ENCODE measurements around the gene CD19.

CD19 gene

DNA sequence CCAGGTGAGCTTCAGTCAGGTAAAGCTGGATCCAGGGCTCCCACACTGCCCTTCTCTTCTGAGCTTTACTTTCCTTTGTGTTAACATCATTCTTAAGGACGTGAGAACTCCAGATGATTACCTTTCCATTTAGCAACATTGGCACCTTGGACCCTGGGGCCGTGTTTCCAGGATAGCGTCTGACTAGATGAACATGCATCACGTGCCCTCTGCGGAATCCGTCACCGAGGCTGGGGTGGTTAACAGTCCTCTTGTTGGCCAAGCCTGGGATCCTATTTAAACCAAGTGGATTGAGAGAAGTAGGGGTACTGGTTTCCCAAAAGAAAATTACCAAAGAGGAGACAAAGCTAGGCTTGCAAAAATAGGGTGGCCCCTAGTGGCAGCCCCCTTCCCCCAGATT, 49.2 kb downstream of the CD19 start:
- Mint-ChIP-seq H3K27me3 (no peaks in the 10 kb centered on the region), H3K27ac (ENCODE audit: low read depth) (no peak overlapping the region), H3K9me3 (no peaks in the 10 kb centered on the region), H3K36me3 (ENCODE audit: insufficient read depth) (peaks cover 27% of the 10 kb centered on the region), H3K4me1 (peaks cover 48% of the 10 kb centered on the region), H3K4me3 (no peak overlapping the region)
- ATAC-seq (replicated peaks; ENCODE audit: extremely low read depth, poor library complexity, severe bottlenecking) (no peak), DNase-seq (ENCODE audit: low spot score in 2 of 2) (no peak)

DNA sequence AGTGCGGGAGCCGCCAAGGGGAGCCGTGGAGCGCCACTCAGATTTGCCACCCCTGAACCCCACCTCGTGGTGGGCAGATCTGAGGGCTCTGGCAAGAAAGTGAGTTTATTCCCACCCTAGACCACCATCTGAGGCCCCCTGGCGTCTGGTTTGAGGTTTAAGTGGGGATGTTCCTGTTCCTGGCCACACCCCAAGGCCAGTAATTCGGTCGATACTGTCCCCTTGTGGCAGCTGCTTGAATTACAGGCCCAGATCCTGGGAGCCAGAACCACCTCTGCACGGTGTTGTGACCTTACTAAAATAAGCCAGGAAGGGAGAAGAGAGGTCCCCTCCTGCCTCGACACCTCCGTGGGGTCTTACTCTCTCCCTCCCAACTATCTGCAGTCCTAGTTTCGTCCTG, 49.7 kb downstream of the CD19 start:
- peaks cover 29% of the 10 kb centered on the region for H3K36me3 Mint-ChIP-seq (ENCODE audit: insufficient read depth)
- DNase-seq (ENCODE audit: low spot score in 2 of 2): no peak

DNA sequence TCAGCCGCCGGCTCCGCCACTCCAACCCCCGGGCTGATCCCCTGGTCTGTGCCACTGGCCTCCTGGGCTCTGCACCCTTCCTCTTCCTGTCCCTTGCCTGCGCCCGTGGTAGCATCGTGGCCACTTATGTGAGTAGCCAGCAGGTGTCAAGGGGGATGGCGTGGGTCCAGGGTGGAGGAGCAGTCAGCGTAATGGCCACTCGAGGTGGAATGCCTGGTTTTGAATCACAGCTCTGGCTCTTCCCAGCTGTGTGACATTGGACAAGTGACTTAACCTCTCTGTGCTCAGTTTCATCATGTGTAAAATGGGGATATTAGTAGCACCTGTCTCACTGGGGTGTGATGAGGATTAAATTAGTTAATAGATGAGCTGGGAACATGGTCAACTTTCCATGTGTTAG, 50.6 kb downstream of the CD19 start:
- DNase-seq (ENCODE audit: low spot score in 2 of 2): no peak
- Mint-ChIP-seq H3K4me3 (no peak overlapping the region), H3K36me3 (ENCODE audit: insufficient read depth) (peaks cover 32% of the 10 kb centered on the region), H3K4me1 (peaks cover 52% of the 10 kb centered on the region), H3K27ac (ENCODE audit: low read depth) (peak overlapping the region; percentile 53), H3K9me3 (peaks cover 4% of the 10 kb centered on the region), H3K27me3 (no peaks in the 10 kb centered on the region)
- no peak for ATAC-seq (replicated peaks; ENCODE audit: extremely low read depth, poor library complexity, severe bottlenecking)

More for the DNA sequence above, 49.7 kb downstream of the CD19 start:
- no peaks in the 10 kb centered on the region for H3K27me3 Mint-ChIP-seq
- peak overlapping the region; percentile 53 for H3K27ac Mint-ChIP-seq (ENCODE audit: low read depth)
- ATAC-seq (replicated peaks; ENCODE audit: extremely low read depth, poor library complexity, severe bottlenecking): no peak
- no peak overlapping the region for H3K4me3 Mint-ChIP-seq
- H3K9me3 Mint-ChIP-seq: no peaks in the 10 kb centered on the region
- H3K4me1 Mint-ChIP-seq: peaks cover 50% of the 10 kb centered on the region

DNA sequence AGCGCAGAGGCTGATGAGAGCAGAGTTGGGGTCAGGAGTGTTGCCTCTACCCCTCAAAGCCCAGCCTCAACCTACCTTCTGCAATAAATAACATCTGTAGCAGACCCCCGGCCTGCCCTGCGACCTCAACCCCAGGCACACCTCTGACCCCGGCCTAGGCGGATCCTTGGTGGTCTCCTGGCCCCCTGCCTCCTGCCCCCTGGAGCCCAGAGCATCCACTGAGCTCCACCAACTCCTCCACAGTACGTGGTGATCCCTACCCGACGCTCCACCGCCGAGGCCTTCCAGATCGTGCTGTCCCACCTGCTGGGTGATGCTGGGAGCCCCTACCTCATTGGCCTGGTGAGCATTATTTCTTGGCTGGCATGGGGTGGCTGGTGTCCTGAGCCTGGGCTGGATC, 51.2 kb downstream of the CD19 start:
- Mint-ChIP-seq H3K27me3 (no peaks in the 10 kb centered on the region), H3K27ac (ENCODE audit: low read depth) (peak overlapping the region; percentile 94), H3K9me3 (peaks cover 7% of the 10 kb centered on the region), H3K36me3 (ENCODE audit: insufficient read depth) (peaks cover 35% of the 10 kb centered on the region), H3K4me1 (peaks cover 52% of the 10 kb centered on the region), H3K4me3 (no peak overlapping the region)
- ATAC-seq (replicated peaks; ENCODE audit: extremely low read depth, poor library complexity, severe bottlenecking): no peak
- DNase-seq (ENCODE audit: low spot score in 2 of 2): no peak

DNA sequence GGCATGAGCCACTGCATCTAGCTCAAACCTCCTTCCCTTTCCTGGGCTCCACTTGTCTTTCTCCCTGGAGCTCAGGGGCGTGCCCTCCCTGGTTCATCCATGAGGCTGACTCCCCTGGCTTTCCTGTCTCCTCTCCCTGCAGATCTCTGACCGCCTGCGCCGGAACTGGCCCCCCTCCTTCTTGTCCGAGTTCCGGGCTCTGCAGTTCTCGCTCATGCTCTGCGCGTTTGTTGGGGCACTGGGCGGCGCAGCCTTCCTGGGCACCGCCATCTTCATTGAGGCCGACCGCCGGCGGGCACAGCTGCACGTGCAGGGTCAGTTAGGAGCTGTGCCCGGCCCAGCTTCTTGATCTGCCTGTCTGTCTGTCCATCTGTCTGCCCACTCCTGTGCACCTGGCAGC, 51.9 kb downstream of the CD19 start:
- H3K4me3 Mint-ChIP-seq: peak overlapping the region; percentile 85
- peak overlapping the region; percentile 94 for H3K27ac Mint-ChIP-seq (ENCODE audit: low read depth)
- DNase-seq (ENCODE audit: low spot score in 2 of 2) (no peak), ATAC-seq (replicated peaks; ENCODE audit: extremely low read depth, poor library complexity, severe bottlenecking) (no peak)
- peaks cover 40% of the 10 kb centered on the region for H3K36me3 Mint-ChIP-seq (ENCODE audit: insufficient read depth)
- peaks cover 48% of the 10 kb centered on the region for H3K4me1 Mint-ChIP-seq
- H3K27me3 Mint-ChIP-seq: no peaks in the 10 kb centered on the region
- peaks cover 7% of the 10 kb centered on the region for H3K9me3 Mint-ChIP-seq

DNA sequence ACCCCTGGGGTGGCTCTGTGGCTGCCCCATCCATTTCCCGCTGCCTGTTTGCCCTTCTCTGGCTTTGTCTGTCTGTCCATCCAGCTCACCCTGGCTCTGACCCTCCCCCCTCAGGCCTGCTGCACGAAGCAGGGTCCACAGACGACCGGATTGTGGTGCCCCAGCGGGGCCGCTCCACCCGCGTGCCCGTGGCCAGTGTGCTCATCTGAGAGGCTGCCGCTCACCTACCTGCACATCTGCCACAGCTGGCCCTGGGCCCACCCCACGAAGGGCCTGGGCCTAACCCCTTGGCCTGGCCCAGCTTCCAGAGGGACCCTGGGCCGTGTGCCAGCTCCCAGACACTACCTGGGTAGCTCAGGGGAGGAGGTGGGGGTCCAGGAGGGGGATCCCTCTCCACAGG, 52.3 kb downstream of the CD19 start:
- DNase-seq (ENCODE audit: low spot score in 2 of 2) (no peak), ATAC-seq (replicated peaks; ENCODE audit: extremely low read depth, poor library complexity, severe bottlenecking) (no peak)
- peaks cover 7% of the 10 kb centered on the region for H3K9me3 Mint-ChIP-seq
- H3K4me3 Mint-ChIP-seq: peak overlapping the region; percentile 85
- H3K27ac Mint-ChIP-seq (ENCODE audit: low read depth): peak overlapping the region; percentile 94
- peaks cover 50% of the 10 kb centered on the region for H3K4me1 Mint-ChIP-seq
- peaks cover 41% of the 10 kb centered on the region for H3K36me3 Mint-ChIP-seq (ENCODE audit: insufficient read depth)
- H3K27me3 Mint-ChIP-seq: no peaks in the 10 kb centered on the region

DNA sequence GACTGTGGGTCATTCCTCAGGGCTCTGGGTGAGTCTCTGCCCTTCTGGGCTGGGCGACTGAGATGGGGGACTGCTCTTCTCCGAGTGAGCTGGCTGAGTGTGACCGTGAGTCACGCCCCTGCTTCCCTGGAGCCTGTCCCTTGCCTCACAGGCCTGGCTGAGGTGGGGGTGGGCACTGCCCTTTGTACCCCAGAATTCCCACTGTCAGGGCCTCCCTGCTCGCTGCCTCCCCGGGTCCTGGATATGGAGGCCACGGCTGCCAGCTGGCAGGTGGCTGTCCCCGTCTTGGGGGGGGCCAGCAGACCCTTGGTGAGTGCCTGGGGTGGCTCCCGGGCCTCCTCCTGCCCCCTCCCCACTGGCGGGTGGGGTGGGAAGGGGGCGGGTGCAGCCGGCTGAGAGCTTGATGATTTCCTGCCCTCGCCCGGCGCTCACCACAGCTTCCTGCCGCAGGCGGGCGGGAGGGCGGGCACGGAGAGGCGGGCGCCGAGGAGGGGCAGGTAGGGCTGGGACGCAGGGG, 52.9 kb downstream of the CD19 start, which contains the start of gene LAT:
LAT (plus strand) TSS at position 434 of the 517 bp plus-strand sequence. CDS start 366 bp downstream, outside the sequence.
- peak; percentile 53 to 66 for DNase-seq (ENCODE audit: low spot score in 2 of 2)
- H3K36me3 Mint-ChIP-seq (ENCODE audit: insufficient read depth): peaks cover 43% of the 10 kb centered on the region
- peak within 1 kb of the TSS; percentile 85 for H3K4me3 Mint-ChIP-seq
- no peaks in the 10 kb centered on the region for H3K27me3 Mint-ChIP-seq
- ATAC-seq (replicated peaks; ENCODE audit: extremely low read depth, poor library complexity, severe bottlenecking): peak; percentile 79
- H3K27ac Mint-ChIP-seq (ENCODE audit: low read depth): peak within 1 kb of the TSS; percentile 94
- H3K9me3 Mint-ChIP-seq: peaks cover 7% of the 10 kb centered on the region
- H3K4me1 Mint-ChIP-seq: peaks cover 56% of the 10 kb centered on the region

DNA sequence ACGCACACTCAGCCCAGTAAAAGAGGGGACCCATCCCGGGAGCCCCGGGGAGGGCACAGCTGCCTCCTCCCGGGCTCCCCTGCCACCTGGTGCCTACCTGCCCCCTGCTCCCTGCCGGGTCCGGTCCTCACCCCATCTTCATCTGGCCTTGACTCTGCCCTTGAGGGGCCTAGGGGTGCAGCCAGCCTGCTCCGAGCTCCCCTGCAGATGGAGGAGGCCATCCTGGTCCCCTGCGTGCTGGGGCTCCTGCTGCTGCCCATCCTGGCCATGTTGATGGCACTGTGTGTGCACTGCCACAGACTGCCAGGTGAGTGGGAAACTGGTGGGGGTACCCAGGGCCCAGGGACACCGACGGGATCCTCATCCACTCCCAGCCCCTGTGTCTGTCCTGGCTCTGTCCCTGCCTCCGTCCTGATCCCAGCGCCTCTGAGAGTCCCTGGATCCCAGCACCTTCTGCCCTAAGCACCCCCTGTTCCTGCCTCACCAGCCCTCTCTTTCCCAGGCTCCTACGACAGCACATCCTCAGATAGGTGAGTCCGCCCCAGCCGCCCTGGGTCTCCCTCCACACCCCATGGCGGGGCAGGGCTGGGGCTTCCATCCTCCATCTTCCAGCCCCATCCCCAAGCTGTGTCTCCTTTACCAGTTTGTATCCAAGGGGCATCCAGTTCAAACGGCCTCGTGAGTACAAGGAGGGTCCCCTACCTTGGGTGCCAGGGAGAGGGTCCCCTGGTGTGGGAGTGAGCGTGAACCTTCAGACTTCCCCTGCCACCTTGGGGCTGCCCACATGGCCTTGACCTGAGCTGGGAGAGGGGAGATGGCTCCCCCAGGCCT, 53.7 kb downstream of the CD19 start:
- peak overlapping the region; percentile 85 for H3K4me3 Mint-ChIP-seq
- peaks cover 7% of the 10 kb centered on the region for H3K9me3 Mint-ChIP-seq
- peak; percentile 34 for ATAC-seq (replicated peaks; ENCODE audit: extremely low read depth, poor library complexity, severe bottlenecking)
- H3K27ac Mint-ChIP-seq (ENCODE audit: low read depth): peak overlapping the region; percentile 94
- peaks cover 49% of the 10 kb centered on the region for H3K36me3 Mint-ChIP-seq (ENCODE audit: insufficient read depth)
- peaks cover 63% of the 10 kb centered on the region for H3K4me1 Mint-ChIP-seq
- no peak for DNase-seq (ENCODE audit: low spot score in 2 of 2)
- H3K27me3 Mint-ChIP-seq: no peaks in the 10 kb centered on the region

DNA sequence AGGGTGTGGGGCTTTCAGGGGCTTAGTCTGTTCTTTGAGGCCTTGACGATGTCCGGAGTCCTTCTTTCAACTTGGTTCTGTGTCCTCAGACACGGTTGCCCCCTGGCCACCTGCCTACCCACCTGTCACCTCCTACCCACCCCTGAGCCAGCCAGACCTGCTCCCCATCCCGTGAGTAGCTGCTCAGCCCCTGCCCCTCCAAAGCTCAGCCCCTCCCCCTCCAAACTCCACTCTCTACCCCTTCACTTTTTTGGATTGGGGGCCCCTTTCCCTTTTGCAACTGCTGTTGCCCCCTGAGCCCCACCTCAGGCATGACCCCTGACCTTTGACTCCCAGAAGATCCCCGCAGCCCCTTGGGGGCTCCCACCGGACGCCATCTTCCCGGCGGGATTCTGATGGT, 54.3 kb downstream of the CD19 start:
- Mint-ChIP-seq H3K27ac (ENCODE audit: low read depth) (peak overlapping the region; percentile 94), H3K4me3 (peak overlapping the region; percentile 85), H3K4me1 (peaks cover 67% of the 10 kb centered on the region), H3K27me3 (no peaks in the 10 kb centered on the region), H3K36me3 (ENCODE audit: insufficient read depth) (peaks cover 50% of the 10 kb centered on the region), H3K9me3 (peaks cover 7% of the 10 kb centered on the region)
- no peak for ATAC-seq (replicated peaks; ENCODE audit: extremely low read depth, poor library complexity, severe bottlenecking)
- no peak for DNase-seq (ENCODE audit: low spot score in 2 of 2)

DNA sequence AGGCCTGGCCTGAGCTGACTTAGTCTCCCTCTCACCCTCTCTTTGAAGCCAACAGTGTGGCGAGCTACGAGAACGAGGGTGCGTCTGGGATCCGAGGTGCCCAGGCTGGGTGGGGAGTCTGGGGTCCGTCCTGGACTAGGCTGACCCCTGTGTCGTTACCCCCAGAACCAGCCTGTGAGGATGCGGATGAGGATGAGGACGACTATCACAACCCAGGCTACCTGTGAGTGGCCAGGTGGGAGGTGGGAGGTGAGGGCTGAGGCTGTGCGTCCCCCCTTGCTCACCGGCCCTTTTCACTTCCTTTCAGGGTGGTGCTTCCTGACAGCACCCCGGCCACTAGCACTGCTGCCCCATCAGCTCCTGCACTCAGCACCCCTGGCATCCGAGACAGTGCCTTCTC, 54.7 kb downstream of the CD19 start:
- DNase-seq (ENCODE audit: low spot score in 2 of 2) (no peak), ATAC-seq (replicated peaks; ENCODE audit: extremely low read depth, poor library complexity, severe bottlenecking) (no peak)
- no peaks in the 10 kb centered on the region for H3K27me3 Mint-ChIP-seq
- peak overlapping the region; percentile 85 for H3K4me3 Mint-ChIP-seq
- H3K36me3 Mint-ChIP-seq (ENCODE audit: insufficient read depth): peaks cover 51% of the 10 kb centered on the region
- H3K4me1 Mint-ChIP-seq: peaks cover 67% of the 10 kb centered on the region
- H3K9me3 Mint-ChIP-seq: peaks cover 7% of the 10 kb centered on the region
- peak overlapping the region; percentile 94 for H3K27ac Mint-ChIP-seq (ENCODE audit: low read depth)

DNA sequence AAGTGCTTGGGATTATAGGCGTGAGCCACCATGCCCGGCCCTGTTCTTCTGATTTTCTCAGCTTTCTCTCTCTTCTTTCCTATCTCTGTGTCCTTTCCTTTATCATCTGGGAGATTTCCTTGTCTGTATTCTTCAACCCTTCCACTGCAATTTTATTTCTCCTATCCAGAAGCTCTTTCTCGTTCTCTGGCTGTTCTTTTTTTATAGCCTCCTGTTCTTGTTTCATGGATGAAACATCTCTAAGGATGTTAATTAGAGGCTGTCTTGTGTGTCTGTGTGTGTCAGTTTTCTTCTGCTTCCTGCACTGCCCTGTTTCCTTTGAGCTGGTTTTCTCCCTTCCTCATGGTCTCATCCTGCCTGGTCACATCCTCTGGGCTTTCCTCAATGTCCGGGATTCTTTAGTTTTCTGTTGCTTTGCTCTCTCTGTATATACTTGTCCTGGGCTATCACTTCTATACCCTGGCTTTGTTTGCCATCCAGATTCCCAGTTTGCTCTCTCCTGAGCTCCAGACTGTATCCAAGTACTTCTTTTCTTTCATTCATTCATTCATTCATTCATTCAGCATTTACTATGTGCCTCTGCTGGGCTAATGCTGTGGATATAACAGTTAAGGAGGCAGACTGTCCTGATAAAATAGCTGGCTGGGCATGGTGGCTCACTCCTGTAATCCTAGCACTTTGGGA, 55.5 kb downstream of the CD19 start:
- Mint-ChIP-seq H3K27me3 (no peaks in the 10 kb centered on the region), H3K4me1 (peaks cover 67% of the 10 kb centered on the region), H3K4me3 (peak overlapping the region; percentile 85), H3K9me3 (peaks cover 7% of the 10 kb centered on the region), H3K27ac (ENCODE audit: low read depth) (peak overlapping the region; percentile 94), H3K36me3 (ENCODE audit: insufficient read depth) (peaks cover 51% of the 10 kb centered on the region)
- DNase-seq (ENCODE audit: low spot score in 2 of 2) (no peak), ATAC-seq (replicated peaks; ENCODE audit: extremely low read depth, poor library complexity, severe bottlenecking) (no peak)
